Calu3 (cell line): ENCODE results near the gene IQSEC3. TPM values are rescaled to one million over a fixed set of nuclear protein-coding genes. Genes with fewer than 3 reads are reported as not detected.

Experiments
- BruUV-seq: library from RNA; stranded (reverse); fragments of 400-500 nt; replicated peaks from 2 replicates; lab custom pipeline; 2021; lab: Mats Ljungman, UMichigan
- CTCF ChIA-PET: fragments of 300-600 bp; sonication (Branson Sonifier 250); formaldehyde crosslinking; loops from one replicate; lab custom pipeline; 2022; ENCODE audit warnings: antibody characterized with exemption; lab: Charles Lee
- DNase-seq: peaks from one replicate; pipeline ENCODE4 v3.0.0; 2022
- H3K27ac Mint-ChIP-seq: one replicate; pipeline ENCODE4 v1.8.0; 2022; ENCODE audit warnings: mixed read lengths; ENCODE audit not compliant: unreplicated experiment
- H3K27me3 Mint-ChIP-seq: one replicate; pipeline ENCODE4 v1.8.0; 2022; ENCODE audit warnings: mixed read lengths; ENCODE audit not compliant: unreplicated experiment
- H3K36me3 Mint-ChIP-seq: one replicate; pipeline ENCODE4 v1.8.0; 2022; ENCODE audit warnings: mild to moderate bottlenecking, moderate library complexity, mixed read lengths; ENCODE audit not compliant: insufficient read depth, unreplicated experiment
- H3K4me1 Mint-ChIP-seq: one replicate; pipeline ENCODE4 v1.8.0; 2022; ENCODE audit warnings: mild to moderate bottlenecking, low read depth, mixed read lengths; ENCODE audit not compliant: unreplicated experiment
- H3K4me3 Mint-ChIP-seq: one replicate; pipeline ENCODE4 v1.8.0; 2022; ENCODE audit warnings: mild to moderate bottlenecking, low read depth, moderate library complexity, mixed read lengths; ENCODE audit not compliant: unreplicated experiment
- H3K9me3 Mint-ChIP-seq: one replicate; pipeline ENCODE4 v1.8.0; 2022; ENCODE audit warnings: low read depth, mixed read lengths; ENCODE audit not compliant: unreplicated experiment
- CTCF ChIP-seq: fragments of 200-600 bp; IDR thresholded peaks from one replicate; pipeline ENCODE4 v1.8.0; 2022; ENCODE audit warnings: antibody characterized with exemption; ENCODE audit not compliant: unreplicated experiment
- intact Hi-C: fragments of 100-400 bp; cut with micrococcal nuclease; formaldehyde crosslinking; loops from one replicate; pipeline ENCODE4 v1.10.0; 2022; ENCODE audit not compliant: unreplicated experiment
- total RNA-seq: library from RNA; stranded (reverse); gene quantifications from 2 replicates; pipeline ENCODE4 v1.2.3, GENCODE V29; 2022

Gene IQSEC3
- total RNA-seq, 1 experiment from 2014 or later = not detected

GRCh38 chr12:188910-189621 is 122.5 kb downstream of the IQSEC3 start:
- peaks cover 78% of the 10 kb centered on the region for H3K27me3 Mint-ChIP-seq
- TF ChIP-seq CTCF = peak; percentile 73
- intact Hi-C loops = no loop called here
- CTCF ChIA-PET = no interaction called here
- H3K4me1 Mint-ChIP-seq = no peaks in the 10 kb centered on the region
- BruUV-seq = no TSS peak
- DNase-seq = peak; percentile 52
- peak overlapping the region; percentile 57 for H3K4me3 Mint-ChIP-seq
- no peaks in the 10 kb centered on the region for H3K36me3 Mint-ChIP-seq
- H3K9me3 Mint-ChIP-seq = no peaks in the 10 kb centered on the region
- no peak overlapping the region for H3K27ac Mint-ChIP-seq

DNA sequence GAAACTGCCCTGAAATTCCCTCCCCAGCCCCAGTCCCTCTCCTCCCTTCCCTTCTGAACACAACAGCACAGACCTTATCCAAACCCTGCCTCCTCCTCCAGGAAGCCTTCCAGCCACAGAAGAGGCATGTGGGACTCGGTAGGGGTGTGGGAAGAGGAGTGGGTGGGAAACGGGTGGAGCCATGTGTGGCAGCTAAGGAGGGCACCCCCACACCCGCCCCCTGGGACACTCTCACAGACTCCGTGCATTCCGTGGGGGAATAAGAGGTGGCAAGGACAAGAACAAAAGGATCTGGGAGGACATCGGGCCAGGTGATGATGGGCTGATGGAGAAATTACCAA is 123.0 kb downstream of the IQSEC3 start:
- no peak for TF ChIP-seq CTCF
- H3K27ac Mint-ChIP-seq = no peak overlapping the region
- H3K4me1 Mint-ChIP-seq = no peaks in the 10 kb centered on the region
- BruUV-seq = no TSS peak
- CTCF ChIA-PET = no interaction called here
- no peak for DNase-seq
- no peaks in the 10 kb centered on the region for H3K9me3 Mint-ChIP-seq
- no peaks in the 10 kb centered on the region for H3K36me3 Mint-ChIP-seq
- intact Hi-C loops = no loop called here
- H3K4me3 Mint-ChIP-seq = no peak overlapping the region
- peaks cover 79% of the 10 kb centered on the region for H3K27me3 Mint-ChIP-seq

DNA sequence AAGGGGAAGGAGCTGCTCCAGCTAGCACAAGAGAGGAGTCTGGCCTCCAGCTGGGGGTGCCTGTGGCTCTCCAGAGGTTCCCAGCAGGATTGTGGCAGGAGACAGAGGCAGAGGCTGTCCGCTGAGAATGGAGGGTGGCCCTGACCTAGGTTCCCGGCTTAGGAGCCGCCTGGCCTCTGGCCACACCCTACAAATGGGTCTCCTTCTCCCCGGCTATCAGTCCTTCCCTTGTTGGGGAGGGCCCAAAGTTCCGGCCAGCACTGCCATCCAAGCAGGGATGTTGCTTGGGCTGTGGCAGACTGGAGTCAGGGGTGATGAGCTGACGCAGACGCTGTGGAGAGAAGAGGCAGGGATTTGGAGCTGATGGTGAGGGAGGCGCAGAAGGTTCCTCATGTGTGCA is 124.3 kb downstream of the IQSEC3 start:
- H3K4me1 Mint-ChIP-seq = no peaks in the 10 kb centered on the region
- no peak for TF ChIP-seq CTCF
- H3K27ac Mint-ChIP-seq = no peak overlapping the region
- H3K4me3 Mint-ChIP-seq = no peak overlapping the region
- intact Hi-C loops = no loop called here
- no TSS peak for BruUV-seq
- peaks cover 79% of the 10 kb centered on the region for H3K27me3 Mint-ChIP-seq
- no peaks in the 10 kb centered on the region for H3K36me3 Mint-ChIP-seq
- no peaks in the 10 kb centered on the region for H3K9me3 Mint-ChIP-seq
- CTCF ChIA-PET = no interaction called here
- DNase-seq = no peak

- H3K4me1 Mint-ChIP-seq = no peaks in the 10 kb centered on the region
- no peak for DNase-seq
- peaks cover 76% of the 10 kb centered on the region for H3K27me3 Mint-ChIP-seq
- H3K27ac Mint-ChIP-seq = no peak overlapping the region
- CTCF ChIA-PET = no interaction called here
- H3K36me3 Mint-ChIP-seq = no peaks in the 10 kb centered on the region
- no peak for TF ChIP-seq CTCF
- H3K9me3 Mint-ChIP-seq = no peaks in the 10 kb centered on the region
- intact Hi-C loops = no loop called here
- no peak overlapping the region for H3K4me3 Mint-ChIP-seq
- BruUV-seq = no TSS peak
Measured at GRCh38 chr12:191541-191940, 125.0 kb downstream of the IQSEC3 start.
